Measurements from ENCODE around the gene FOXO3.

Gene FOXO3

DNA sequence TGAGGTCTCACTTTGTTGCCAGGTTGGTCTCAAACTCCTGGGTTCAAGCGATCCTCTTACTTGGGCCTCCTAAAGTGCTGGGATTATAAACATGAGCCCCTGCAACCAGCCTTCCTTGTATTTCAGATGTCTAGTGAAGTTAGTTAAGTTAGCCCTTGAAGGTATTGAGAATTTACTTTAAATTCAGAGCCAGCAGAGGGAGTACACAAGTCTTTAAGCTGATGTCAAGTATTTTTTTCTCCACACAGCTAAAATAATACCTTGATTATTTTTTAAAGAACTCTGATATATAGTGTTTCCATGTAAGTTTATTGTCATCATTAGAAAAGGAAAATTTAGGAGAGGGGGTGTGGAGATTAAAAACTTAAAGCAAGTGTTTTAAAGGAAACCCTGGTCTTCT, 9.8 kb downstream of the FOXO3 start:
- TF ChIP-seq, protein P1, sequence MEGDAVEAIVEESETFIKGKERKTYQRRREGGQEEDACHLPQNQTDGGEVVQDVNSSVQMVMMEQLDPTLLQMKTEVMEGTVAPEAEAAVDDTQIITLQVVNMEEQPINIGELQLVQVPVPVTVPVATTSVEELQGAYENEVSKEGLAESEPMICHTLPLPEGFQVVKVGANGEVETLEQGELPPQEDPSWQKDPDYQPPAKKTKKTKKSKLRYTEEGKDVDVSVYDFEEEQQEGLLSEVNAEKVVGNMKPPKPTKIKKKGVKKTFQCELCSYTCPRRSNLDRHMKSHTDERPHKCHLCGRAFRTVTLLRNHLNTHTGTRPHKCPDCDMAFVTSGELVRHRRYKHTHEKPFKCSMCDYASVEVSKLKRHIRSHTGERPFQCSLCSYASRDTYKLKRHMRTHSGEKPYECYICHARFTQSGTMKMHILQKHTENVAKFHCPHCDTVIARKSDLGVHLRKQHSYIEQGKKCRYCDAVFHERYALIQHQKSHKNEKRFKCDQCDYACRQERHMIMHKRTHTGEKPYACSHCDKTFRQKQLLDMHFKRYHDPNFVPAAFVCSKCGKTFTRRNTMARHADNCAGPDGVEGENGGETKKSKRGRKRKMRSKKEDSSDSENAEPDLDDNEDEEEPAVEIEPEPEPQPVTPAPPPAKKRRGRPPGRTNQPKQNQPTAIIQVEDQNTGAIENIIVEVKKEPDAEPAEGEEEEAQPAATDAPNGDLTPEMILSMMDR (IDR thresholded peaks at IDR 0.05; ENCODE audit: extremely low read depth, missing control alignments): no peak
- no peak for DNase-seq (ENCODE audit: low spot score)

DNA sequence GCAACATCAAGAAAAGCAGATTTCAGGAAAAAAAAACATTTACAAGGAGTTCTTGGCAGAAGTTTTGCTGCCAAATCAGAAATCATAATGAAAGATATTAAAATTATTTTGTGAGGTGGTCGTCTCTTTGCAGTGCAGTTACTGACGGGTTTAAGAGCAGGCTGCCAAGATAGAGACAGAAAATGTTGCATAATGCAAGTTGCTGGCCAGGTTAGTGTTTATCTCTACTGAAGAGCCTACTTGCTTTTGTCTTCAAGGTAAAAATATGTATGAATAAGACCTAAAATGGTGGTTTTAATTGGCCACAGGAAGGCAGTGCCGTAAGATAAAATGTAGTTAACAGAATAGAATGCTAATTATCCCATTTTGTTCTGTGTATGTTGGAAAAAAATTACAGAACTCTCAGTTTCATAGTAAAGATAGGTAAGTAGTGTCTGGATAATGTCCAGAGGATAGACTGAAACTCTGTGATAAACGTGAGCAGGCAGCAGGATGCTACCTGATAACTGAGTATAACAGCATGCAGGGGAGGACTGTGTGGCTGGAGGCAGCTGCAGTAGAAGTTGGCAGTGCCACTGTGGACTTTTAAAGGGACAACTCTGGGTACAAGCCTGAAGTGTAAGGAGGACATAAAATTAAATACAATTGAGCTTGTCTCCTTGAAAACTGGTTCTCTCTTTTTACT, 13.9 kb downstream of the FOXO3 start:
- no peak for DNase-seq (ENCODE audit: low spot score)

DNA sequence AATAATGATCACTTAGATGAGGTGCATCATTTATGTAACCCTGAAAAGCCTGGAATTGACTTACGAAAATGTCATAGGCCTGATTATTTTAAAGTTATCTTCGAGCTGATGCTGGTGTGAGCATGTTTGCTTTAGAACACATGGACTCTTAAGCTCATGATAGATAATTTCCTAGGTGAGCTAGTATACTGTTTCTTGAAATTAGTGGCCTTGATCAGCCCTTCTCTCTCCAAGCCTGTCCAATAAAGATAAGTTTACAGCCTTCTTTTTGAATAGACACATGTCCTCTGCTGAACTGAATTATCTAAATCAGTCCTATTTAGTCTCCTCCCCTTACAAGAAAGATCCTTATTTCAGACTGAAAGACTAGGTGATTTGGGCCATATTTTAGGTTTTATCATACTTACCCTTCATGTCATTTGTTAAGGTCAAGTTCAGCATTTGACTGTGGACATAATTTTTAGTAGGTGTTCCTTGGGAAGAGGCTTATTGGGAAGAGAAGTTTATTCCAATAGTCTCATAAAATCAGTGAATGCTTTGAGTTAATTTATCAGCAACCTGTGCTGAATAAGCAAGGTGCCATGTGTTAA, 15.3 kb downstream of the FOXO3 start:
- TF ChIP-seq, protein P1 (IDR thresholded peaks at IDR 0.05; ENCODE audit: extremely low read depth, missing control alignments): no peak

More for the DNA sequence above, 13.9 kb downstream of the FOXO3 start:
- TF ChIP-seq, protein P1 (IDR thresholded peaks at IDR 0.05; ENCODE audit: extremely low read depth, missing control alignments): no peak

DNA sequence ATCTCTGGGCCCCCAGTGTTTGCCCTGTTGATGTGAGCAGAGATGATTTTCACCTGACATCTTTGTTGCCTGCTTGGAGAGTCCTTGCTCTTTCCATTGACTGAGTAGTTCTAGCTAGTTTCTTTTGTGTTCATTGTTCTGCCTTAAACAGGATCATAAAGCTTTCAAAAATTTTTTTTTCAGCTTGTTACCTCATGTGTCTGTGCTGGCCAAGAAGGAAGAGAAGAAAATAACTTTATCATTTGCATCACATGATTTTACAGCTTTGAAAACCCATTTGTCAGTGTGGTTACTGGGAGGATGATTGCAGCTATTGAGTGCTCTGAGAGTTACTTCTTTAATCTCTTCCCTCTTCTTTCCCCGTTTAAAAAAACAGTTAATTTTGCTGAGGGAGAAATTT, 16.0 kb downstream of the FOXO3 start:
- DNase-seq (ENCODE audit: low spot score): no peak
- TF ChIP-seq, protein P1 (IDR thresholded peaks at IDR 0.05; ENCODE audit: extremely low read depth, missing control alignments): no peak

More for the DNA sequence above, 15.3 kb downstream of the FOXO3 start:
- DNase-seq (ENCODE audit: low spot score): no peak

DNA sequence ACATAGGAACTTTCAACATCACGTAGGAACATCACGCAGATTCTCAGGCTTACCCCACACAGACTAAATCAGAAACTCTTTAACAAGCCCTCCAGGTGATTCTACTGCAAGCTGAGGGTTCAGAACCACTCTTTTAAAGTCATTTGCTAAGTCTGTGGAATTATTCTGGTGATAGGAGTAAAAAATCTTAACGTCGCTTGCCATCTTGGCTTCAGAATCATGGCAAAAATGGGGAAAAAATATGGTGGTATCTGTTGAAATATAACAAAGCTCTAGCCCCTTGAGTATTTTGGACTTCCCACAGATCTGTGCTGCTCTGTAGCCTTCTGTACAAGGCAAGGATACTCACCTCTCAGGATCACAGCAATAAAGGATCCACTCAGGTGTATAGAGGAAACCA, 17.4 kb downstream of the FOXO3 start:
- TF ChIP-seq, protein P1 (IDR thresholded peaks at IDR 0.05; ENCODE audit: extremely low read depth, missing control alignments): no peak
- no peak for DNase-seq (ENCODE audit: low spot score)

DNA sequence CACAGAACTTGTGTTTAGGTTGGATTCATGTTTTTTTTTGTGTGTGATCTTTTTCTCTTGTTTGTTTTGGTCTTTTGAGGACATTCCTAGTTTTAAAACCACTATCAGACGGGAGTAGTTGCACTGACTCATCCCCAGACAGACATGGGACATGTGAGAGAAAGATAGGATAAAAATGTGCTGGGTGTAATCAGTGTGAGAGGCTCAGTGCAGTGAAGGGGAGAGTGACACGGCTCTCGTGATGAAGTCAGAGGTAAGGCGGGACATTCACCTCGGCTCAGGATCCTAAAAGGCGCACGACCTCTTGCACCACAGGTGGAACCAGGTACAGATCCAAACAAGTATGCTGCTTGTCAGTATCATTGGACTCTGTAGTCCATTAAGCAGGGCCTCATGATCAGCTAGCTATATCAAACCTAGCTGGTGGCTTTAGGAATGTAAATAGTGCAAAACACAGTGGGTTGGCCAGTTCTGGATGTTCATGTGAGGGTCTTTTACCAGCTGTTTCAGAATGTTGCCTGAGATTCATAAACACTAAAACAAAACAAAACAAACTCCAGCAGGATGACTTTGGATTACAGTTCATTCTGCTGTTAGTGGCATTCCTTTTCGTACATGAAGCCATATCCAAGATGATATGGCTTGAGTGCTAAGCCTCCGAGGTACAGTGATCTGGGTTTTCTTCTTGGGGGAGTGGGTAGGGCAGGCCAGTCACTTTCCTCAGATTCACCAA, 18.0 kb downstream of the FOXO3 start:
- TF ChIP-seq, protein P1 (IDR thresholded peaks at IDR 0.05; ENCODE audit: extremely low read depth, missing control alignments): no peak
- DNase-seq (ENCODE audit: low spot score): no peak

DNA sequence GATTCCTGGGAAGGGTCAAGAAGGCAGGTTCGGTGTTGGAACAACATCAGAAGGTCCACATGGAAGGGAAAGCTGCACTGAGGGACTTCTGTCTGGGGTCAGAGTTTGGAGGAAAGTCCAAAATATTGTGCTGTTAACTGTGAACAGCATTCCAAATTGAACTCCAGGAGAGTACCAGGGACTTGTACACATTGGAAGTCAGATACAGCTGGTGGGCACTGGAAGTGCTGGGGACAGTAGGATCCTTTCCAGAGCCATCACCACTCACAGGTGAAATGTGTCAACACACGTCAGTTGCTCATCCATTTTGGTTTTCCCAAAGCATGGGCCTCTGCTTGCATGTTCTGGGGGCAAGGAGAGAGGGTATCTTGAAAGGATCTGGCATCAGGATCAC, 18.6 kb downstream of the FOXO3 start:
- no peak for DNase-seq (ENCODE audit: low spot score)
- TF ChIP-seq, protein P1 (IDR thresholded peaks at IDR 0.05; ENCODE audit: extremely low read depth, missing control alignments): no peak

All from GM20000 (cell line).